Hepatocyte (in vitro differentiated cells): Measurements from ENCODE around the gene LRRC4C. TPM values are rescaled to one million over a fixed set of nuclear protein-coding genes. Genes with fewer than 3 reads are reported as not detected.

ENCODE experiments used
- DNase-seq: peaks from one replicate; pipeline ENCODE4 v3.0.0-alpha.2; 2016; ENCODE audit warnings: low spot score
- H2AFZ ChIP-seq: fragments of 200-600 bp; sonication (generic); 2 replicates; pipeline ENCODE4 v1.6.0; 2016; ENCODE audit warnings: antibody characterized with exemption, mild to moderate bottlenecking
- H3K27ac ChIP-seq: fragments of 200-600 bp; sonication (generic); 2 replicates; pipeline ENCODE4 v1.5.1; 2016; ENCODE audit warnings: mild to moderate bottlenecking
- H3K27me3 ChIP-seq: fragments of 200-600 bp; sonication (generic); 2 replicates; pipeline ENCODE4 v1.6.1; 2016
- H3K36me3 ChIP-seq: fragments of 200-600 bp; sonication (generic); replicated peaks from 2 replicates; pipeline ENCODE4 v1.5.1; 2016; ENCODE audit warnings: low read depth; ENCODE audit not compliant: insufficient read depth
- H3K4me1 ChIP-seq: fragments of 200-600 bp; sonication (generic); 2 replicates; pipeline ENCODE4 v1.5.1; 2016; ENCODE audit warnings: mild to moderate bottlenecking, moderate library complexity; ENCODE audit not compliant: insufficient read depth
- H3K4me2 ChIP-seq: fragments of 200-600 bp; sonication (generic); 2 replicates; pipeline ENCODE4 v1.6.0; 2016
- H3K4me3 ChIP-seq: fragments of 200-600 bp; sonication (generic); 2 replicates; pipeline ENCODE4 v1.5.1; 2016; ENCODE audit warnings: mild to moderate bottlenecking
- H3K79me2 ChIP-seq: fragments of 200-600 bp; sonication (generic); 2 replicates; pipeline ENCODE4 v1.6.0; 2017; ENCODE audit warnings: mild to moderate bottlenecking
- H3K9me2 ChIP-seq: fragments of 200-600 bp; sonication (generic); replicated peaks from 2 replicates; pipeline ENCODE4 v1.6.0; 2017; ENCODE audit warnings: mild to moderate bottlenecking; ENCODE audit not compliant: insufficient read depth
- H3K9me3 ChIP-seq: fragments of 200-600 bp; sonication (generic); 2 replicates; pipeline ENCODE4 v1.5.1; 2016; ENCODE audit warnings: low read depth, mild to moderate bottlenecking
- H4K20me1 ChIP-seq: fragments of 200-600 bp; sonication (generic); 2 replicates; pipeline ENCODE4 v1.6.0; 2016; ENCODE audit warnings: mild to moderate bottlenecking; ENCODE audit not compliant: insufficient read depth, poor library complexity, severe bottlenecking
- EZH2 ChIP-seq: fragments of 200-600 bp; sonication (generic); IDR thresholded peaks from 2 replicates; pipeline ENCODE4 v1.6.1; 2016; ENCODE audit warnings: antibody characterized with exemption, mild to moderate bottlenecking, borderline replicate concordance
- EZH2phosphoT487 ChIP-seq: fragments of 200-600 bp; sonication (generic); IDR thresholded peaks from one replicate; pipeline ENCODE4 v1.6.1; 2018; ENCODE audit warnings: antibody characterized with exemption, mild to moderate bottlenecking, low read depth, moderate library complexity; ENCODE audit not compliant: unreplicated experiment, severe bottlenecking
- WGBS: methylation state at CpG from one replicate; pipeline ENCODE4 v1.1.6; 2016; ENCODE audit warnings: low lambda C conversion rate; ENCODE audit errors: missing lambda C conversion rate; 5-methylcytosine and 5-hydroxymethylcytosine counted together
- polyA plus RNA-seq: library from polyadenylated mRNA; unstranded; fragments of >200 nt; fragmentation: Nextera tagmentation; extraction: Ambion mirVana; gene quantifications from 2 replicates; pipeline ENCODE4 v1.2.1, GENCODE V29; 2016
- total RNA-seq: library from RNA; depleted of rRNA; stranded (reverse); fragments of >200 nt; gene quantifications from 2 replicates; pipeline ENCODE4 v1.2.3, GENCODE V29; 2014
- TF ChIP-seq, protein P1 (sequence below): fragments of 200-600 bp; sonication (generic); IDR thresholded peaks from 2 replicates; pipeline ENCODE4 v1.5.1; 2016; ENCODE audit warnings: antibody characterized with exemption, mild to moderate bottlenecking; ENCODE audit not compliant: poor library complexity

The LRRC4C gene
- total and polyA plus RNA-seq, 2 experiments from 2014 or later = 1.1 to 3.1 TPM

DNA sequence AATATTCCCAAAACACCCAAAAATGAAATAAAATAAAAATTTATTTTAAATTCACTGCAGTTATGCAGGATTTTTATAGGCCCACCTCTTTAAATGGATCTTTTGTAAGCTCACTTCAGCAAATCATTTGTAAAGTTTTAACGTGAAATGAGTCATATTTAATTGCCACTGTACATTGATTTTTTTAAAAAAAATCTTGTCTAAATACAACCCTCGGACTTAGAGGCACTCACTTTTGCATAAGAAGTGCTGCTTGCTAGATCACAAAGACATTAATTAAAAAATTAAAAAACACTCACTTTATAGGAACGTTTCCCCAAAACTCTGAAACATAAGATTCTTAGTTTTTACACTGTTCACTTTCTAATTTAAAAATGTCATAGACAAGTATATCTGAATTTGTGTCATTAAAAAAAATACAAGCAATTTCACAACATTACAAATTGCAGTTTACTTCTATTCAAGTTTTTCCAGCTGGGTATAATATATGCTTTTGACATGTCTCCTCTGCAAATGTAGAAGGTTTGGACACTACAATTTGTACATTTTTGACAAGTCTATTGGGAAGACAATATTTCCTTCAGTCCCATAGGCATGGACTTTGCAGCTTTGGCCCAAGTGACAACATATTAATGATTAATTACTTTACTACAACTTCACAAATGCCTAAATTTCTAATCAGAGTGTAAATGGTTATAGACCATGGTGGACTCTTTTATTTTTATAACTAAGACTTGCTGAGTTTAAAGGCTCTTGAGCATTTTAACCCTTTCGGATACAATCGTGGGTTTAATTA is 1088.4 kb downstream of the LRRC4C start:
- no peaks in the 10 kb centered on the region for H3K27me3 ChIP-seq
- no peaks in the 10 kb centered on the region for H3K79me2 ChIP-seq
- no peaks in the 10 kb centered on the region for H3K4me1 ChIP-seq
- H3K27ac ChIP-seq = no peak overlapping the region
- no peaks in the 10 kb centered on the region for H3K9me3 ChIP-seq
- 78% methylated on average over 5 of the region's 5 CpGs for WGBS
- no peaks in the 10 kb centered on the region for H3K36me3 ChIP-seq
- DNase-seq = no peak
- H3K9me2 ChIP-seq = no peaks in the 10 kb centered on the region
- H4K20me1 ChIP-seq = no peaks in the 10 kb centered on the region
- H3K4me3 ChIP-seq = no peak overlapping the region
- no peak overlapping the region for H2AFZ ChIP-seq
- TF ChIP-seq EZH2 = no peak
- TF ChIP-seq EZH2phosphoT487 = no peak
- TF ChIP-seq, protein P1, sequence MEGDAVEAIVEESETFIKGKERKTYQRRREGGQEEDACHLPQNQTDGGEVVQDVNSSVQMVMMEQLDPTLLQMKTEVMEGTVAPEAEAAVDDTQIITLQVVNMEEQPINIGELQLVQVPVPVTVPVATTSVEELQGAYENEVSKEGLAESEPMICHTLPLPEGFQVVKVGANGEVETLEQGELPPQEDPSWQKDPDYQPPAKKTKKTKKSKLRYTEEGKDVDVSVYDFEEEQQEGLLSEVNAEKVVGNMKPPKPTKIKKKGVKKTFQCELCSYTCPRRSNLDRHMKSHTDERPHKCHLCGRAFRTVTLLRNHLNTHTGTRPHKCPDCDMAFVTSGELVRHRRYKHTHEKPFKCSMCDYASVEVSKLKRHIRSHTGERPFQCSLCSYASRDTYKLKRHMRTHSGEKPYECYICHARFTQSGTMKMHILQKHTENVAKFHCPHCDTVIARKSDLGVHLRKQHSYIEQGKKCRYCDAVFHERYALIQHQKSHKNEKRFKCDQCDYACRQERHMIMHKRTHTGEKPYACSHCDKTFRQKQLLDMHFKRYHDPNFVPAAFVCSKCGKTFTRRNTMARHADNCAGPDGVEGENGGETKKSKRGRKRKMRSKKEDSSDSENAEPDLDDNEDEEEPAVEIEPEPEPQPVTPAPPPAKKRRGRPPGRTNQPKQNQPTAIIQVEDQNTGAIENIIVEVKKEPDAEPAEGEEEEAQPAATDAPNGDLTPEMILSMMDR = no peak
- H3K4me2 ChIP-seq = no peak overlapping the region

DNA sequence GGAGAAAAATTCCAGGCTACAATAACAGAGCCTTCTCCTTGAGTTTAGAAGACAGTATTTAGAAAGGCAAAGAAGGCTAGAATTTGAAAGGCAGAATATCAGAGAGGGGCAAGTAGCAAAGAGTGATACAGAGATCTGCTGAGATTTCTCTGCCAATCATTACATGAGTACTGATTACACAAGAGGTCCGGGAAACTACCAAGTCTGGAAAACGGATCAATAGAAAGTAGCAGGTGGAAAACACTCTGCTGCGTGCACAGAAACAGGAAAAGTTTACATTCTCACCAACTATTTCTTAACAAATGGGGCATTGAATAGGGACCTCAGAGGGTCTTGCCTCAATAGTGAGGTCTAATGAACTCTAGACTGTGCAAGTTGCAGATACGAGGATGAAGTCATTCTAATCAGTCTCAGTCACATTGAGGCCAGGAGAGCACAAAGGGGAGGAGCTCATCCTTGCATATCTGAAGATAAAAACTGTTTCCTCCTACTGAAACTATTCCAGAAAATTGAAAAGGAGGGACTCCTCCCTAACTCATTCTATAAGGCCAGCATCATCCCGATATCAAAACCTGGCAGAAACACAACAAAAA is 1099.2 kb downstream of the LRRC4C start:
- TF ChIP-seq EZH2 = no peak
- TF ChIP-seq, protein P1 = no peak
- H3K9me3 ChIP-seq = no peaks in the 10 kb centered on the region
- no peaks in the 10 kb centered on the region for H3K79me2 ChIP-seq
- peak; percentile 16 for DNase-seq
- H2AFZ ChIP-seq = no peak overlapping the region
- peak overlapping the region; percentile 25 for H3K4me2 ChIP-seq
- H3K4me3 ChIP-seq = no peak overlapping the region
- no peaks in the 10 kb centered on the region for H4K20me1 ChIP-seq
- no peaks in the 10 kb centered on the region for H3K4me1 ChIP-seq
- no peaks in the 10 kb centered on the region for H3K9me2 ChIP-seq
- no peaks in the 10 kb centered on the region for H3K27me3 ChIP-seq
- H3K36me3 ChIP-seq = no peaks in the 10 kb centered on the region
- 63% methylated on average over 5 of the region's 5 CpGs for WGBS
- H3K27ac ChIP-seq = peak overlapping the region; percentile 0

- DNase-seq = no peak
- Histone ChIP-seq H3K27ac (no peak overlapping the region), H3K36me3 (no peaks in the 10 kb centered on the region), H3K27me3 (no peaks in the 10 kb centered on the region), H3K4me2 (no peak overlapping the region), H2AFZ (no peak overlapping the region), H4K20me1 (no peaks in the 10 kb centered on the region), H3K9me2 (no peaks in the 10 kb centered on the region), H3K4me1 (no peaks in the 10 kb centered on the region), H3K9me3 (no peaks in the 10 kb centered on the region), H3K79me2 (no peaks in the 10 kb centered on the region), H3K4me3 (no peak overlapping the region)
- TF ChIP-seq EZH2 (no peak), EZH2phosphoT487 (no peak)
- TF ChIP-seq, protein P1 = no peak
- 95% methylated on average over 4 of the region's 4 CpGs for WGBS
Observed at GRCh38 chr11:40354121-40354520, 1105.3 kb downstream of the LRRC4C start.
